ENCODE measurements around the gene UBE2L5.

The UBE2L5 gene

DNA sequence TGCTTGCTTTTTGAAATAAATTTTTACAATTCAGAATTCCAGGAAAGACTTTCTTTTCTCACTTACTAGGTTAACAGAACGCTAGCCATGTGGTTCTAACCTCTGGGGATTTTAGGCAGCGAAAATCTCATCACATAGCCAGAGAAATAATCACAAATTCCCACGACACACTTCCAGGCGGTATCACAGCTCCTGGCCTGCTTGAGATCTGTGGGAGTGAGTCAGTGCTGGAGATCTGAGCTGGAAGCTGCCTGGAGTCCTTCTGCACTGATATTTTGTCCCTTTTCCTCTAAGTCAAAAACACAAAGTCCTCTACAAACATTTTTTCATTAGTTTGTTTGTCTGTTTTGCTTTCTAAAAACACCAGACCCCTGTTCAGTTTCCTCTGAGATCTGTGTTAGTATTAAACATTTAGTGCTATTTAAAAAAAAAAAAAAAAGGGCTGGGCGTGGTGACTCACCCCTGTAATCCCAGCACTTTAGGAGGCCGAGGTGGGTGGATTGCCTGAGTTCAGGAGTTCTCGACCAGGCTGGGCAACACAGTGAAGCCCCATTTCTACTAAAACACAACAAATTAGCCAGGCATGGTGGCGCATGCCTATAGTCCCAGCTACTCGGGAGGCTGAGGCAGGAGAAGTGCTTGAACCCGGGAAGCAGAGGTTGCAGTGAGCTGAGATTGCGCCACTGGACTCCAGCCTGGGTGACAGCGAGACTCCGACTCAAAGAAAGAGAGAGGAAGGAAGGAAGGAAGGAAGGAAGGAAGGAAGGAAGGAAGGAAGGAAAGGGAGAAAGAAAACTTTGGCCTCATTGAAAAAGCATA is 12.2 kb upstream of the UBE2L5 start:
- H4K20me1 ChIP-seq (ENCODE audit: insufficient read depth, low read length, poor library complexity, severe bottlenecking), result no peaks in the 10 kb centered on the region
- H3K9me2 ChIP-seq (replicated peaks; ENCODE audit: low read depth, low read length), result no peaks in the 10 kb centered on the region
- no peak for TF ChIP-seq EZH2phosphoT487 (IDR thresholded peaks at IDR 0.05; ENCODE audit: borderline replicate concordance)
- TF ChIP-seq, protein P1, sequence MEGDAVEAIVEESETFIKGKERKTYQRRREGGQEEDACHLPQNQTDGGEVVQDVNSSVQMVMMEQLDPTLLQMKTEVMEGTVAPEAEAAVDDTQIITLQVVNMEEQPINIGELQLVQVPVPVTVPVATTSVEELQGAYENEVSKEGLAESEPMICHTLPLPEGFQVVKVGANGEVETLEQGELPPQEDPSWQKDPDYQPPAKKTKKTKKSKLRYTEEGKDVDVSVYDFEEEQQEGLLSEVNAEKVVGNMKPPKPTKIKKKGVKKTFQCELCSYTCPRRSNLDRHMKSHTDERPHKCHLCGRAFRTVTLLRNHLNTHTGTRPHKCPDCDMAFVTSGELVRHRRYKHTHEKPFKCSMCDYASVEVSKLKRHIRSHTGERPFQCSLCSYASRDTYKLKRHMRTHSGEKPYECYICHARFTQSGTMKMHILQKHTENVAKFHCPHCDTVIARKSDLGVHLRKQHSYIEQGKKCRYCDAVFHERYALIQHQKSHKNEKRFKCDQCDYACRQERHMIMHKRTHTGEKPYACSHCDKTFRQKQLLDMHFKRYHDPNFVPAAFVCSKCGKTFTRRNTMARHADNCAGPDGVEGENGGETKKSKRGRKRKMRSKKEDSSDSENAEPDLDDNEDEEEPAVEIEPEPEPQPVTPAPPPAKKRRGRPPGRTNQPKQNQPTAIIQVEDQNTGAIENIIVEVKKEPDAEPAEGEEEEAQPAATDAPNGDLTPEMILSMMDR (conservative IDR thresholded peaks at IDR 0.05; ENCODE audit: low read length), result no peak
- H3F3A ChIP-seq (ENCODE audit: low read depth), result no peaks in the 10 kb centered on the region
- no peak overlapping the region for H3K4me3 ChIP-seq (ENCODE audit: low read length, poor library complexity, severe bottlenecking)
- H3K27me3 ChIP-seq (ENCODE audit: insufficient read depth, low read length, poor library complexity, severe bottlenecking), result no peaks in the 10 kb centered on the region
- H3K79me2 ChIP-seq (ENCODE audit: insufficient read depth, low read length), result no peaks in the 10 kb centered on the region
- no peaks in the 10 kb centered on the region for H3K9me3 ChIP-seq (ENCODE audit: insufficient read depth, low read depth, low read length)
- peaks cover 23% of the 10 kb centered on the region for H3K4me1 ChIP-seq (ENCODE audit: insufficient read depth, low read length, poor library complexity, severe bottlenecking)
- no peaks in the 10 kb centered on the region for H3K36me3 ChIP-seq (ENCODE audit: insufficient read depth, low read length)
- H2AFZ ChIP-seq (ENCODE audit: low read length), result no peak overlapping the region
- no peak overlapping the region for H3K9ac ChIP-seq (ENCODE audit: low read depth, low read length, poor library complexity, severe bottlenecking)
- H3K4me2 ChIP-seq (ENCODE audit: low read depth, low read length, poor library complexity, severe bottlenecking), result no peak overlapping the region

DNA sequence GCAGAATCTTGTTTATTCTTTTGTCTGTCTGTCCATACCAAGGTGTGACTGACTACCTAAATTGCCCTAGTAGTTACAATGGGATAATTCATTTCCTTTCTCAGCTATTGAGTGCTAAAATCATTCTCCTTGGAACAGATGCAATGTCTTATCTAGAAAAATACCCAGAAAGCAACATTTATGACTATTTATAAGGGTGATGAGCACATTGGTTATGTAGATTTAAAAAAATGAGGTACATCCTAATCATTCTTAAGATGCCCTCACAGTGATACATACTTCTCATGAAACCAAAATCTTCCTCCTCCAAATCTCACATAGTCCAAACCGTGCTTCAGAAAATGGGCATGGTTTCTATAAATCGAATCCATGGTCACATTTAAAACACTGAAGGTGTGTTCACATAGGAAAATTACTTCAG is 11.6 kb upstream of the UBE2L5 start:
- Histone ChIP-seq H3K9me3 (ENCODE audit: insufficient read depth, low read depth, low read length) (no peaks in the 10 kb centered on the region), H3K9me2 (replicated peaks; ENCODE audit: low read depth, low read length) (no peaks in the 10 kb centered on the region), H2AFZ (ENCODE audit: low read length) (no peak overlapping the region), H3K4me1 (ENCODE audit: insufficient read depth, low read length, poor library complexity, severe bottlenecking) (peaks cover 30% of the 10 kb centered on the region), H3K36me3 (ENCODE audit: insufficient read depth, low read length) (no peaks in the 10 kb centered on the region), H3K9ac (ENCODE audit: low read depth, low read length, poor library complexity, severe bottlenecking) (no peak overlapping the region), H3F3A (ENCODE audit: low read depth) (no peaks in the 10 kb centered on the region), H3K4me2 (ENCODE audit: low read depth, low read length, poor library complexity, severe bottlenecking) (no peak overlapping the region), H3K27me3 (ENCODE audit: insufficient read depth, low read length, poor library complexity, severe bottlenecking) (no peaks in the 10 kb centered on the region), H4K20me1 (ENCODE audit: insufficient read depth, low read length, poor library complexity, severe bottlenecking) (no peaks in the 10 kb centered on the region), H3K79me2 (ENCODE audit: insufficient read depth, low read length) (no peaks in the 10 kb centered on the region), H3K4me3 (ENCODE audit: low read length, poor library complexity, severe bottlenecking) (no peak overlapping the region)
- no peak for TF ChIP-seq EZH2phosphoT487 (IDR thresholded peaks at IDR 0.05; ENCODE audit: borderline replicate concordance)
- TF ChIP-seq, protein P1 (conservative IDR thresholded peaks at IDR 0.05; ENCODE audit: low read length), result no peak

DNA sequence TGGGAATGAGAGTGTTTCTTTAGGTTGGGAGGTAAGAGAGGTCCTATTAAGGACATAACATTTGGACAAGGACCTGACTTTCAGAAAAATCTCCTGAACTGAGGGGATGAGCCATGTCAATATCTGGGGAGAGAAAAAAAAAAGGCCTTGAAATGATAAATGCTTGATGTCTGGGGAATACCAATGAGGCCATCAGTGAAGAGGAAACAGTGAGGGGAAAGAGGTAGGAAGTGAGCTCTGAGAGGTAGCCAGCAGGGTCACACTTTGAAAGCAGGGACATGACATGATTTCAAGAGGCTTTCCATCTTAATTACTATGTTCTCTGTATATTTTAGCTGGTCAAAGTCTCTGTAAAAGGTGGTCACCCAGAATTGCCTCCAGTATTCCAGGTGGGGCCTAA is 9.9 kb upstream of the UBE2L5 start:
- Histone ChIP-seq H3K4me1 (ENCODE audit: insufficient read depth, low read length, poor library complexity, severe bottlenecking) (peaks cover 39% of the 10 kb centered on the region), H3K9me3 (ENCODE audit: insufficient read depth, low read depth, low read length) (no peaks in the 10 kb centered on the region), H3K4me3 (ENCODE audit: low read length, poor library complexity, severe bottlenecking) (no peak overlapping the region), H3K9me2 (replicated peaks; ENCODE audit: low read depth, low read length) (no peaks in the 10 kb centered on the region), H3K4me2 (ENCODE audit: low read depth, low read length, poor library complexity, severe bottlenecking) (no peak overlapping the region), H3K27me3 (ENCODE audit: insufficient read depth, low read length, poor library complexity, severe bottlenecking) (no peaks in the 10 kb centered on the region), H3K36me3 (ENCODE audit: insufficient read depth, low read length) (no peaks in the 10 kb centered on the region), H3K9ac (ENCODE audit: low read depth, low read length, poor library complexity, severe bottlenecking) (no peak overlapping the region), H4K20me1 (ENCODE audit: insufficient read depth, low read length, poor library complexity, severe bottlenecking) (no peaks in the 10 kb centered on the region), H2AFZ (ENCODE audit: low read length) (no peak overlapping the region; the same call in 1 of the 2 replicates), H3F3A (ENCODE audit: low read depth) (no peaks in the 10 kb centered on the region), H3K79me2 (ENCODE audit: insufficient read depth, low read length) (no peaks in the 10 kb centered on the region)
- TF ChIP-seq, protein P1 (conservative IDR thresholded peaks at IDR 0.05; ENCODE audit: low read length), result no peak

Measured in Loucy (cell line).